H7 (cell line): ENCODE data around the gene S100A6. TPM values are rescaled to one million over a fixed set of nuclear protein-coding genes. Genes with fewer than 3 reads are reported as not detected.

Experiments used
- DNase-seq: peaks from one replicate; pipeline ENCODE4 v3.0.0; 2012
- H3K27me3 ChIP-seq: 2 replicates; pipeline ENCODE4 v1.6.0; 2011; ENCODE audit warnings: mild to moderate bottlenecking, low read length; ENCODE audit not compliant: control insufficient read depth, insufficient read depth
- H3K36me3 ChIP-seq: replicated peaks from 2 replicates; pipeline ENCODE4 v1.5.1; 2011; ENCODE audit warnings: low read length; ENCODE audit not compliant: control insufficient read depth, insufficient read depth
- H3K4me3 ChIP-seq: 2 replicates; pipeline ENCODE4 v1.5.1; 2011; ENCODE audit warnings: low read depth, mild to moderate bottlenecking, control low read depth, low read length, moderate library complexity; ENCODE audit not compliant: insufficient read depth
- total RNA-seq: library from RNA; depleted of rRNA; stranded (reverse); fragments of >200 nt; shearing (Covaris generic); gene quantifications from 2 replicates; pipeline ENCODE4 v1.2.3, GENCODE V29; 2014

Gene S100A6
- total RNA-seq, 1 experiment from 2014 or later = 1.3 TPM

- no peak for DNase-seq
- Histone ChIP-seq H3K27me3 (peaks cover under 1% of the 10 kb centered on the region; the same call in 1 of the 2 replicates), H3K36me3 (no peaks in the 10 kb centered on the region), H3K4me3 (peak overlapping the region; percentile 11; the same call in 1 of the 2 replicates)
Observed at GRCh38 chr1:153544453-153545066, 8.8 kb upstream of the S100A6 start.

- no peak overlapping the region for H3K4me3 ChIP-seq
- H3K27me3 ChIP-seq = no peaks in the 10 kb centered on the region
- no peaks in the 10 kb centered on the region for H3K36me3 ChIP-seq
- no peak for DNase-seq
Observed at GRCh38 chr1:153543736-153544135, 7.9 kb upstream of the S100A6 start.

- no peaks in the 10 kb centered on the region for H3K27me3 ChIP-seq
- peak; percentile 26 for DNase-seq
- H3K36me3 ChIP-seq = no peaks in the 10 kb centered on the region
- no peak overlapping the region for H3K4me3 ChIP-seq
Observed at GRCh38 chr1:153542956-153543711, 7.3 kb upstream of the S100A6 start.

- Histone ChIP-seq H3K27me3 (no peaks in the 10 kb centered on the region), H3K36me3 (no peaks in the 10 kb centered on the region), H3K4me3 (no peak overlapping the region)
- peak; percentile 31 for DNase-seq
Observed at GRCh38 chr1:153541641-153542590, 6.1 kb upstream of the S100A6 start.

- H3K27me3 ChIP-seq = no peaks in the 10 kb centered on the region; the same call in 1 of the 2 replicates
- peak; percentile 13 for DNase-seq
- H3K36me3 ChIP-seq = no peaks in the 10 kb centered on the region
- no peak within 1 kb of the TSS for H3K4me3 ChIP-seq
Observed at GRCh38 chr1:153540394-153541361, 4.9 kb upstream of the S100A6 start, which contains the start of gene S100A5. Gene S100A5, minus strand, starts transcription at chr1:153540934. Its CDS starts 743 bp downstream, at chr1:153540191.

- no peaks in the 10 kb centered on the region for H3K36me3 ChIP-seq
- peaks cover 3% of the 10 kb centered on the region; the same call in 1 of the 2 replicates for H3K27me3 ChIP-seq
- no peak for DNase-seq
- no peak overlapping the region for H3K4me3 ChIP-seq
Observed at GRCh38 chr1:153539395-153540093, 3.8 kb upstream of the S100A6 start.

- Histone ChIP-seq H3K27me3 (peaks cover 3% of the 10 kb centered on the region; the same call in 1 of the 2 replicates), H3K4me3 (no peak overlapping the region), H3K36me3 (no peaks in the 10 kb centered on the region)
- peak; percentile 90 for DNase-seq
Observed at GRCh38 chr1:153538315-153538821, 2.6 kb upstream of the S100A6 start.

- DNase-seq = no peak
- Histone ChIP-seq H3K27me3 (peaks cover 3% of the 10 kb centered on the region; the same call in 1 of the 2 replicates), H3K36me3 (no peaks in the 10 kb centered on the region), H3K4me3 (no peak overlapping the region)
Observed at GRCh38 chr1:153537376-153537730, 1.6 kb upstream of the S100A6 start.

- H3K36me3 ChIP-seq = no peaks in the 10 kb centered on the region
- peaks cover 3% of the 10 kb centered on the region; the same call in 1 of the 2 replicates for H3K27me3 ChIP-seq
- no peak overlapping the region for H3K4me3 ChIP-seq
- DNase-seq = no peak
Observed at GRCh38 chr1:153536671-153537375, 1.0 kb upstream of the S100A6 start.

GRCh38 chr1:153536012-153536670, 350 bp upstream of the S100A6 start:
- peaks cover 3% of the 10 kb centered on the region; the same call in 1 of the 2 replicates for H3K27me3 ChIP-seq
- DNase-seq = peak; percentile 63
- no peaks in the 10 kb centered on the region for H3K36me3 ChIP-seq
- peak overlapping the region; percentile 48; the same call in 1 of the 2 replicates for H3K4me3 ChIP-seq

GRCh38 chr1:153534925-153535241, 908 bp downstream of the S100A6 start:
- peaks cover 3% of the 10 kb centered on the region; the same call in 1 of the 2 replicates for H3K27me3 ChIP-seq
- DNase-seq = no peak
- H3K36me3 ChIP-seq = no peaks in the 10 kb centered on the region
- H3K4me3 ChIP-seq = no peak overlapping the region
